K562 (cell line): ENCODE data around the gene HPCA. TPM values are rescaled to one million over a fixed set of nuclear protein-coding genes. Genes with fewer than 3 reads are reported as not detected.

Source experiments
- ATAC-seq: fragments of 200-7000 bp; cut with Tn5 transposase; 3 replicates; pipeline ENCODE4 v1.9.1; 2020; ENCODE audit warnings: moderate library complexity
- BruUV-seq: library from RNA; stranded (reverse); fragments of 400-500 nt; replicated peaks from 2 replicates; lab custom pipeline; 2021; lab: Mats Ljungman, UMichigan
- CTCF ChIA-PET: fragments of 300-600 bp; formaldehyde crosslinking; extraction: SDS; loops from one replicate; lab custom pipeline; 2021; ENCODE audit warnings: low intra/inter-chr PET ratio; lab: Yijun Ruan, JAX
- POLR2A ChIA-PET: fragments of 300-600, 350-650 bp; sonication (Branson Sonifier 250); formaldehyde crosslinking; extraction: SDS; loops from one replicate; lab custom pipeline; 2021; ENCODE audit warnings: antibody characterized with exemption, inconsistent platforms; lab: Yijun Ruan, JAX
- DNase-seq, 4 experiments: peaks; one replicate each; pipeline versions ENCODE4 v3.0.0 to v3.0.0-alpha.2; 2011 to 2018; ENCODE audit warnings: low spot score in 3 of 4, mixed read lengths in 3 of 4; ENCODE audit errors: extremely low read depth in 1 of 4
- FAIRE-seq: peaks from 2 replicates; lab custom pipeline; 2011; peaks lifted over from hg19 to GRCh38; lab: Jason Lieb, UNC
- H2AFZ ChIP-seq: 2 replicates; pipeline ENCODE4 v1.6.0; 2011; ENCODE audit warnings: low read depth, low read length, control low read depth, inconsistent platforms
- H3K27ac ChIP-seq: fragments of 200-600 bp; 3 replicates; pipeline ENCODE4 v1.8.0; 2011; ENCODE audit warnings: low read depth, mild to moderate bottlenecking, control low read depth, inconsistent platforms, low read length, moderate library complexity, mixed read lengths; ENCODE audit errors: extremely low read depth
- H3K27me3 ChIP-seq, 2 experiments: fragments of 300-600 bp in 1 of 2; 2 replicates in 1 of 2; 3 replicates in 1 of 2; pipeline versions ENCODE4 v1.6.0 to v1.8.0; 2011; ENCODE audit warnings: inconsistent platforms in 2 of 2, low read length in 2 of 2, mild to moderate bottlenecking in 1 of 2, mixed read lengths in 1 of 2, moderate library complexity in 1 of 2; ENCODE audit not compliant: control insufficient read depth in 2 of 2, insufficient read depth in 2 of 2
- H3K36me3 ChIP-seq: fragments of 300-600 bp; 3 replicates; pipeline ENCODE4 v1.8.0; 2011; ENCODE audit warnings: mild to moderate bottlenecking, low read length, inconsistent platforms; ENCODE audit not compliant: control insufficient read depth, insufficient read depth
- H3K4me1 ChIP-seq, 2 experiments: fragments of 200-600 bp in 1 of 2; replicated peaks in 1 of 2; 2 replicates in 1 of 2; 3 replicates in 1 of 2; pipeline versions ENCODE4 v1.5.1 to v1.8.0; 2011; ENCODE audit warnings: inconsistent platforms in 2 of 2, low read length in 2 of 2, mild to moderate bottlenecking in 1 of 2, mixed read lengths in 1 of 2, moderate library complexity in 1 of 2; ENCODE audit not compliant: control insufficient read depth in 2 of 2, insufficient read depth in 2 of 2
- H3K4me2 ChIP-seq: 2 replicates; pipeline ENCODE4 v1.6.1; 2011; ENCODE audit warnings: low read length, control low read depth, inconsistent platforms, mixed read lengths; ENCODE audit not compliant: insufficient read depth
- H3K4me3 ChIP-seq: fragments of 200-600 bp; sonication (generic), shearing (Covaris generic); 2 replicates; pipeline ENCODE4 v1.5.1; 2016; ENCODE audit warnings: control low read depth, inconsistent platforms
- H3K79me2 ChIP-seq: fragments of 200-600 bp; 3 replicates; pipeline ENCODE4 v1.8.0; 2011; ENCODE audit warnings: low read length, inconsistent platforms; ENCODE audit not compliant: control insufficient read depth, insufficient read depth
- H3K9ac ChIP-seq, 2 experiments: 2 replicates each; pipeline versions ENCODE4 v1.6.0 to v1.6.1; 2011; ENCODE audit warnings: low read depth in 2 of 2, low read length in 2 of 2, control low read depth in 1 of 2, inconsistent platforms in 1 of 2, mild to moderate bottlenecking in 1 of 2, mixed read lengths in 1 of 2; ENCODE audit not compliant: insufficient read depth in 1 of 2
- H3K9me1 ChIP-seq: one replicate; pipeline ENCODE4 v1.6.0; 2011; ENCODE audit warnings: inconsistent platforms, mild to moderate bottlenecking, low read length, moderate library complexity; ENCODE audit not compliant: control insufficient read depth, insufficient read depth
- H3K9me3 ChIP-seq: replicated peaks from 2 replicates; pipeline ENCODE4 v1.5.1; 2011; ENCODE audit warnings: low read depth, low read length, inconsistent platforms; ENCODE audit not compliant: control insufficient read depth, insufficient read depth
- H4K20me1 ChIP-seq: replicated peaks from 2 replicates; pipeline ENCODE4 v1.6.1; 2011; ENCODE audit warnings: low read length, inconsistent platforms, mixed read lengths; ENCODE audit not compliant: control insufficient read depth, insufficient read depth
- ASH1L ChIP-seq: fragments of 450-650 bp; IDR thresholded peaks from 2 replicates; pipeline ENCODE4 v1.6.1; 2018; ENCODE audit warnings: borderline replicate concordance, mild to moderate bottlenecking, low read depth; ENCODE audit not compliant: partially characterized antibody
- BCL6 ChIP-seq: fragments of 250-450 bp; sonication (Bioruptor Pico); IDR thresholded peaks from 2 replicates; pipeline ENCODE4 v1.4.0; 2020
- CBFA2T3 ChIP-seq: fragments of 450-650 bp; IDR thresholded peaks from 2 replicates; pipeline ENCODE4 v1.6.1; 2017
- CCAR2 ChIP-seq: fragments of 200-400 bp; formaldehyde crosslinking; IDR thresholded peaks from 2 replicates; pipeline ENCODE4 v1.6.1; 2017; ENCODE audit warnings: mild to moderate bottlenecking, low read depth, low read length
- HIVEP1 ChIP-seq: fragments of 250-450 bp; sonication (Bioruptor Pico); IDR thresholded peaks from 2 replicates; pipeline ENCODE4 v1.4.0; 2020; ENCODE audit warnings: mild to moderate bottlenecking
- KAT2B ChIP-seq: IDR thresholded peaks from one replicate; pipeline ENCODE4 v1.6.1; 2012; ENCODE audit warnings: low read depth, mild to moderate bottlenecking, control low read depth, inconsistent platforms, low read length, moderate library complexity
- MECOM ChIP-seq: fragments of 250-450 bp; sonication (Bioruptor Pico); IDR thresholded peaks from 2 replicates; pipeline ENCODE4 v1.8.0; 2022; ENCODE audit warnings: inconsistent platforms
- PHF20 ChIP-seq: fragments of 450-650 bp; IDR thresholded peaks from 2 replicates; pipeline ENCODE4 v1.6.1; 2018; ENCODE audit not compliant: partially characterized antibody
- SMAD1 ChIP-seq: fragments of 150-350 bp; IDR thresholded peaks from 2 replicates; pipeline ENCODE4 v1.6.1; 2014; ENCODE audit warnings: low read length, low read depth; ENCODE audit not compliant: partially characterized antibody
- SOX6 ChIP-seq: fragments of 450-650 bp; IDR thresholded peaks from 2 replicates; pipeline ENCODE4 v1.6.1; 2014; ENCODE audit warnings: mild to moderate bottlenecking
- TEAD1 ChIP-seq, 2 experiments: fragments of 450-650 bp in 1 of 2; sonication (generic) in 1 of 2; formaldehyde crosslinking; IDR thresholded peaks; 2 replicates each; pipeline versions ENCODE4 v1.4.0 to v1.8.0; 2020 to 2022; ENCODE audit warnings: mild to moderate bottlenecking in 2 of 2, missing genetic modification reagents in 1 of 2
- WGBS: fragments of 100-300 bp; shearing (Covaris generic); methylation state at CpG from one replicate; pipeline ENCODE4 v1.1.6; 2016; ENCODE audit warnings: low coverage, mixed read lengths; ENCODE audit not compliant: insufficient coverage; ENCODE audit errors: missing lambda C conversion rate; 5-methylcytosine and 5-hydroxymethylcytosine counted together
- in situ Hi-C: fragments of 300-500 bp; cut with MboI; formaldehyde crosslinking; loops from 4 replicates; pipeline ENCODE4 v1.15.0; 2018; ENCODE audit warnings: inconsistent platforms, mixed read lengths
- intact Hi-C: fragments of 100-400 bp; cut with micrococcal nuclease; formaldehyde crosslinking; loops from 2 replicates; pipeline ENCODE4 v1.14.2; 2022
- polyA plus RNA-seq, 8 experiments: library from polyadenylated mRNA; depleted of rRNA in 4 of 8; stranded (reverse) in 5 of 8; unstranded in 3 of 8; fragments of >200 nt; fragmentation: Nextera tagmentation in 2 of 8; fragmentation: Illumina TruSeq in 1 of 8; extraction: Ambion mirVana in 2 of 8; extraction: Trizol in 1 of 8; gene quantifications; 2 replicates each; pipeline versions ENCODE4 v1.2.1 to v1.2.3, GENCODE V29; 2011 to 2014; ENCODE audit warnings: inconsistent platforms in 1 of 8, missing spikeins in 1 of 8
- total RNA-seq, 7 experiments: library from RNA; depleted of rRNA in 6 of 7; stranded (reverse); fragments of >200 nt in 6 of 7; fragmentation: Illumina TruSeq in 2 of 7; extraction: Trizol in 2 of 7; gene quantifications; 2 replicates each; pipeline versions ENCODE4 v1.2.1 to v1.2.3, GENCODE V29; 2011 to 2021; ENCODE audit warnings: low replicate concordance in 1 of 7
- TF ChIP-seq, protein P1 (sequence below): sonication (generic); formaldehyde crosslinking; IDR thresholded peaks from 2 replicates; pipeline ENCODE4 v1.8.1; 2023; ENCODE audit warnings: mild to moderate bottlenecking, missing genetic modification reagents, moderate library complexity
- TF ChIP-seq, protein P2 (sequence below): IDR thresholded peaks from 2 replicates; pipeline ENCODE4 v1.6.1; 2014; ENCODE audit warnings: antibody characterized with exemption
- TF ChIP-seq, protein P3 (sequence below): fragments of 250-450 bp; sonication (Bioruptor Pico); IDR thresholded peaks from 2 replicates; pipeline ENCODE4 v1.4.0; 2020; ENCODE audit warnings: borderline replicate concordance

The HPCA gene
- total and polyA plus RNA-seq, 9 of the 15 experiments (the other 6 are each of a cell fraction or from before 2014, with no cell fraction given) = not detected

DNA sequence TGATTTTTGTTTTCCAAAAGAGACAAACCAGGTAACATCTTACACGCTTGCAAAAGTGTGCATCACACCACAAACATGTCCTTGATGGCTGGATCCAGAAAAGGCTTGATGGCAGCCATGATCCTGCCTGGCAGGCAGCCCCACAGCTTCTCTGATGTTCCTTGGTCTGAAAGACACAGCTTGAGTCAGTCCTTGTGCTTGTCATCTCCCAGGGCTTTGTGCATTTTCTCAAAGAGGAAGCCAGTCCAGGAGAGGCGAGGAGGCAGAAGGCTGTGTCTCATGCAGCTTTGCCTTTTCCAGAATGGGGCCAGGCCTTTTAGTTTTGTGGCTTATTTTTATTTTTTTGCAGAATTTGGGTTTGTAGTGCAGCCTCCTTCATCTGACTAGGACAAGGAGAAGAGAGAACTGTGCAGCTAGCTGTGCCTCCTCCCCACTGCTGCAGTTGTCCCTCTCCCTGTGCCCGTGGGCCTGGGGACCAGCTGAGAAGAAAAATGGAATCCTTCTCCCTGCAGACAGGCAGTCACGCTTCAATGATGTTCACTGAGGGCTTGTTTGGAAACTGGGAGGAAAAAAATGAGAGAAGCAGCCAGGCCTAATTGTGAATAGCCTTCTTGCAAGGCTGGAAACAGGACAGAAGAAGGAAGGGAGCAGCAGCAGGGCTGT lies 22.9 kb upstream of the HPCA start:
- no peak for FAIRE-seq
- Histone ChIP-seq H3K9me3 (no peaks in the 10 kb centered on the region), H2AFZ (no peak overlapping the region), H3K79me2 (no peaks in the 10 kb centered on the region), H3K4me1 (peaks cover 0 to 3% of the 10 kb centered on the region in 2 experiments; a peak in 1 of 5 replicates), H3K27ac (no peak overlapping the region), H3K27me3 (no peaks in the 10 kb centered on the region), H3K36me3 (peaks cover 35% of the 10 kb centered on the region; the same call in 2 of the 3 replicates), H3K9ac (no peak overlapping the region), H3K4me3 (no peak overlapping the region), H3K9me1 (no peaks in the 10 kb centered on the region), H3K4me2 (no peak overlapping the region), H4K20me1 (no peaks in the 10 kb centered on the region)
- no peak for ATAC-seq
- TF ChIP-seq CCAR2 (no peak), MECOM (CRISPR knock-in tag) (no peak), PHF20 (no peak), TEAD1 (CRISPR knock-in tag; IDR thresholded peaks at IDR 0.05) (no peak), BCL6 (CRISPR knock-in tag) (no peak), SOX6 (no peak), HIVEP1 (CRISPR knock-in tag) (no peak), CBFA2T3 (no peak), SMAD1 (no peak), KAT2B (no peak), ASH1L (no peak)
- TF ChIP-seq, protein P1, sequence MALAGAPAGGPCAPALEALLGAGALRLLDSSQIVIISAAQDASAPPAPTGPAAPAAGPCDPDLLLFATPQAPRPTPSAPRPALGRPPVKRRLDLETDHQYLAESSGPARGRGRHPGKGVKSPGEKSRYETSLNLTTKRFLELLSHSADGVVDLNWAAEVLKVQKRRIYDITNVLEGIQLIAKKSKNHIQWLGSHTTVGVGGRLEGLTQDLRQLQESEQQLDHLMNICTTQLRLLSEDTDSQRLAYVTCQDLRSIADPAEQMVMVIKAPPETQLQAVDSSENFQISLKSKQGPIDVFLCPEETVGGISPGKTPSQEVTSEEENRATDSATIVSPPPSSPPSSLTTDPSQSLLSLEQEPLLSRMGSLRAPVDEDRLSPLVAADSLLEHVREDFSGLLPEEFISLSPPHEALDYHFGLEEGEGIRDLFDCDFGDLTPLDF (CRISPR knock-in tag) = no peak
- TF ChIP-seq, protein P2, sequence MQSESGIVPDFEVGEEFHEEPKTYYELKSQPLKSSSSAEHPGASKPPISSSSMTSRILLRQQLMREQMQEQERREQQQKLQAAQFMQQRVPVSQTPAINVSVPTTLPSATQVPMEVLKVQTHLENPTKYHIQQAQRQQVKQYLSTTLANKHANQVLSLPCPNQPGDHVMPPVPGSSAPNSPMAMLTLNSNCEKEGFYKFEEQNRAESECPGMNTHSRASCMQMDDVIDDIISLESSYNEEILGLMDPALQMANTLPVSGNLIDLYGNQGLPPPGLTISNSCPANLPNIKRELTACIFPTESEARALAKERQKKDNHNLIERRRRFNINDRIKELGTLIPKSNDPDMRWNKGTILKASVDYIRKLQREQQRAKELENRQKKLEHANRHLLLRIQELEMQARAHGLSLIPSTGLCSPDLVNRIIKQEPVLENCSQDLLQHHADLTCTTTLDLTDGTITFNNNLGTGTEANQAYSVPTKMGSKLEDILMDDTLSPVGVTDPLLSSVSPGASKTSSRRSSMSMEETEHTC = no peak
- TF ChIP-seq, protein P3, sequence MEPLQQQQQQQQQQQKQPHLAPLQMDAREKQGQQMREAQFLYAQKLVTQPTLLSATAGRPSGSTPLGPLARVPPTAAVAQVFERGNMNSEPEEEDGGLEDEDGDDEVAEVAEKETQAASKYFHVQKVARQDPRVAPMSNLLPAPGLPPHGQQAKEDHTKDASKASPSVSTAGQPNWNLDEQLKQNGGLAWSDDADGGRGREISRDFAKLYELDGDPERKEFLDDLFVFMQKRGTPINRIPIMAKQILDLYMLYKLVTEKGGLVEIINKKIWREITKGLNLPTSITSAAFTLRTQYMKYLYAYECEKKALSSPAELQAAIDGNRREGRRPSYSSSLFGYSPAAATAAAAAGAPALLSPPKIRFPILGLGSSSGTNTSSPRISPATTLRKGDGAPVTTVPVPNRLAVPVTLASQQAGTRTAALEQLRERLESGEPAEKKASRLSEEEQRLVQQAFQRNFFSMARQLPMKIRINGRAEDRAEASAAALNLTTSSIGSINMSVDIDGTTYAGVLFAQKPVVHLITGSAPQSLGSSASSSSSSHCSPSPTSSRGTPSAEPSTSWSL (CRISPR knock-in tag) = no peak
- no TSS peak for BruUV-seq
- ChIA-PET CTCF (no interaction called here), POLR2A (interaction anchor here (0.6 to 1.6 kb wide), 5 partner anchors 10 to 145 kb away, joined by 3 to 7 read pairs (median 5); no protein-coding TSS in a partner anchor)
- WGBS = 72% methylated on average over 4 of the region's 4 CpGs
- in situ Hi-C loops = no loop called here
- DNase-seq = no peak
- intact Hi-C loops = no loop called here
